EH (cell line): Measurements from ENCODE around the gene DTNB.

Experiments used
- DNase-seq: peaks from one replicate; pipeline ENCODE4 v3.0.0-alpha.2; 2015; ENCODE audit warnings: low read depth

The DTNB gene

DNA sequence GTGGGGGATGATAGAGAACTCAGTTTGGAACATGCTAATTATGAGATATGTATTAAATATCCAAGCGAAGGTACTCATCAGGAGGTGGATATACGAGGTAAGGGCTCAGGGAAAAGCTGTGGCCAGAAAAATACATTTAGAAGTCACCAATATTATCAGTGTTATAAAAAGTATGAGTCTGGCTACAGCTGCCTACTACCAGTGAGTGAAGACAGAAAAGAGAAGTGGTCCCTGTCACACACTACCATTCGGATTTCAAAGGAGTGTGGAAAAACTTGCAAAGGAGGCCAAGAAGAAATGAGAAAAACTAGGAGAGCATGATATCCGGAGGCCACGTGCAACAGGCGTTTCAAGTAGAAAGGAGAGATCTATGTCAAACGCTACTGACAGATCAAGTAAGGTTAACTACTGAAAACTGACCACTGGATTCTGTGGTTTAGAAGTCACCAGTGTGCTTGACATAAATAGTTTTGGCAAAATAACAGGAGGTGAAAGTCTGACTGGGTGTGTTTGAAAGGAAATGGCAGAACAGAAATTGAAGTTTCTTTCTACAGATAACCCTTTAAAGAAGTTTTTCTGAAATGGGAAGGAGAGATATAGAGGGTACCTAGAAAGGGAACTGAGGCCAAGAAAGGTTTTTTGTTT lies 213.0 kb downstream of the DTNB start:
- DNase-seq, result no peak

DNA sequence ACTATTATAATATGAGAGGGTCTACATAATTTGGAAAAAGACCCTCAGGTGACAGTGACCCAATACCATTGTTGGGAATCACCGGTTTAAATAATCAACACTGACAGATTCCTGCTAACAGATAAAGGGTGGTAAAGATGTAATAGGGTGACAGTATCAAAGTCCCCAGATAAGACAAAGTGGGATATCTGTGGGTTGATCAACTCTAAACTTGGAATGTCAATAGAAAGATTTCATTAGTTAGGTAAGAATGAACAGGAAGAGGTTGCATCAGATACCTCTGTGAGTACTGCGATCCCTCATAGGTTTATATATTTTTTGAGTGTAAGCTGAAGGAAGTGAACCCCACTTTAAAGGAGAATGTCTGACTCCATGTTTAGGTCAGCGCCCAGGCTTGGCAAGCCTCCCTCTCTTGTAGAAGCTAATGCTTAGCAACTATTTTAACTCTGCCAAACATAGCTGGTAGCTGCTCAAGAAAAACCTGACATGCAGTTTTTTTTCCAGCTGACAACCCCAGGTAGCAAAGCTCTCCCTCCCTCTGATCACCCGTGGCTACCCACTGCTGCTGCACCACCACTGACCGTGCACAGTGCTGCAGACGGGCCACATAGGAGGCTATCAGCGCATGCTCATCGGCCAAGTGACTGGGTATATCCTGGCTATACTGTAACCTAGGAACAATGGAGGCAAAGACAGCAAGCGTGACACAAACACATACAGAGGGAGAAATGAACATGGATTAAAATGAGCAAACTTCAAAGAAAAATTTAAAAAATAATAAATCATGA lies 218.4 kb downstream of the DTNB start:
- DNase-seq, result no peak

GRCh38 chr2:25453199-25453905 lies 220.0 kb downstream of the DTNB start:
- DNase-seq, result peak; percentile 12

- no peak for DNase-seq
These were observed 224.6 kb downstream of the DTNB start for GRCh38 chr2:25448808-25449207.

DNA sequence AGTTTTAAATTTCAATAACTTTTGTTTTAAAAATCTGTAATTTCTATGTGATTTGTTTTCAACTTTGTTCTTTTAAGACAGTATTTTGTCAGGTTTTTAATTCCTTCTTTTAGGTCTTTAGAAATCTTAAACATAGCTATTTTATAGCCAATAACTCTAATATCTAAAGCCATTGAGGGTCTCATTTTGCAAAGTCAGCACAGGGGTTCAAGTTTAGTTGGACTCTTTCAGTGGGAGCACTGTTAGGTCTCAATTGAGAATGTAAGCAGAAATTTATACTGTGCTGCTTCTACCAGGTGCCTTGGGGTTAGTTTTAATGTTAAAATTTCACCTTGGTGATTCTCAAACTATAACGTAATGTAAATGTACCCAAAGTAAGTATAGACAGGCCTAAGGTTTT lies 226.4 kb downstream of the DTNB start:
- DNase-seq, result no peak

GRCh38 chr2:25446122-25446521 lies 227.3 kb downstream of the DTNB start:
- no peak for DNase-seq

DNA sequence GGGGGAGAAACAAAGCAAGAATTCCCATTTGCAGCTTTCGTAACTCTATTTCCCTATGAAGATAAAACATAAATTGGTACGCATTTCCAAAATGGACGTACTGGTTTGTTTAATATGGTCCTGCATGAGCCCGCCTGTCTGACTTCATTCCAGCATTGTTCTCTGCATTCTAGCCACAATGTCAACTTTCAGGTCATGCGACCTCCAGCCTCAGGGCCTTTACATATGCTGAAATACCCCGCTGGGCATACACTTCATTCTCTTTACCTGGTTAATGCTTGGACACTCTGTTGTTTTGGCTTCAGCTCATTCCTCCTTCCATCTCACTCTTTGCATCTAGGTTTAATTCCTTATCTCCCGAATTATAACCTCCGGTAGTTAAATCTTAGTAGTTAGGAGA lies 227.9 kb downstream of the DTNB start:
- DNase-seq, result no peak

- DNase-seq, result no peak
These were observed 228.6 kb downstream of the DTNB start for GRCh38 chr2:25444608-25445270.

- no peak for DNase-seq
These were observed 229.6 kb downstream of the DTNB start for GRCh38 chr2:25443766-25444165.

- DNase-seq, result no peak
These were observed 232.0 kb downstream of the DTNB start for GRCh38 chr2:25441353-25441752.

DNA sequence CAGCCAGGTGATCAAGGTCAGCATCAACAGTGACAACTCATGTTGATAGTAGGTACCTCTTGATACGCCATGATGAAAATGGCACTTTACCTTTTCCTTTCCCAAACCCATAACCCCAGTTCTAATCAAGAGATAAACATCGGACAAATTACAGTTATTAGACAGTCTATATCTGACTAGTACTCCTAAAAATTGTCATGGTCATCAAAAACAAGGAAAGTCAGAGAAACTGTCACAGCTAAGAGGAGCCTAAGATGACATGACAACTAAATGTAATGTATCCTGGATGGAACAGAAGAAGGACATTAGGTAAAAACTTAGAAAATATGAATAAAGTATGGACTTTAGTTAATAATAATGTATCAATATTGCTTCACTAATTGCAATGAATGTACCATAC lies 234.6 kb downstream of the DTNB start:
- no peak for DNase-seq

DNA sequence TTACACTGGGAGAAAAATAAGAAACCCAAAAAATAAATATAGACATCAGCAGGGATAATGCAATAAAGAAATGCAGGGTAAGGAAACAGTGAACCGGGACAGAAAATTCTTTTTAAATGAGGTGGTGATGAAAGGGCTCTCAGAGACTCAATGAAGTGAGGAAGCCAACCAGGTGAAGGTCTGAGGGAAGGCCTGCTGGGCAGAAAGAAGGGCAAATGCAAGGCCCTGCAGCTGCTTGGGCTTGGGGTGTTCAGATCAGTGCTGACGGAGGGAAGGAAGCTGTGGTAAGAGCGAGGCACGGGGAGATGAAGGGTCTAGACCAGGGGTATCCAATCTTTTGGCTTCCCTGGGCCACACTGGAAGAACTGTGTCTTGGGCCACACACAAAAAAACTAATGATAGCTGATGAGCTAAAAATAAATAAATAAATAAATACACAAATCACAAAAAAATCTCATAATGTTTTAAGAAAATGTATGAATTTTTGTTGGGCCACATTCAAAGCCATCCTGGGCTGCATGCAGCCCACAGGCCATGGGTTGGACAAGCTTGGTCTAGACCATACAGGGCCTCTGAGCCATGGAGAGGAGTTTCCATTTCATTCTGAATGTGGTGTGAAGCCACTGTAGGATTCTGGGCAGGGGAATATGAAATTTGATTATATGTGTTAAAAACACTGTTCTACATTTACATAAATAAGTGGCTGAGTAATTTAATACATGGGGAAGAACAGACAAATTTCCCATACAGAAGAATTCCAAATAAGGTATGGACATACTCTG lies 235.3 kb downstream of the DTNB start:
- no peak for DNase-seq

GRCh38 chr2:25435421-25435820 lies 238.0 kb downstream of the DTNB start:
- no peak for DNase-seq

DNA sequence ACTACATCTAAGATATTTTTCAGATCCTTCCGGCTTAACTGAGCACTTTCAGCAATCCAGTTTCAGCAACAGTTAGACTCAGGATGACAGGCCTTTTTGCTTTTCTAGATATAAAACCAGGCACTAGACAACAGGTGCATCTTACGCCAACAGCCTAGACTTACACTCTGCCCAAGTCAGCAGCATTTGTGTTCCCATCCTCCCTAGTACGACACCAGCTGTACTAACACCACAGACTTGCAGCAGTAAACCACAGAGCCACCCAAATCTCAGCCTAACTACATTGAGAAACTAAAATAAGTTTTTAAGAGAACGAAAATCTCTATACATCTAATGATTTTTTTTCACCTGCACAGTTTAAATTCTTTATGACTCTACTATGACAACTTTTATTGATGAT lies 241.8 kb downstream of the DTNB start:
- DNase-seq, result no peak

GRCh38 chr2:25430556-25430955 lies 242.8 kb downstream of the DTNB start:
- DNase-seq, result no peak

- no peak for DNase-seq
These were observed 247.1 kb downstream of the DTNB start for GRCh38 chr2:25426326-25426725.

DNA sequence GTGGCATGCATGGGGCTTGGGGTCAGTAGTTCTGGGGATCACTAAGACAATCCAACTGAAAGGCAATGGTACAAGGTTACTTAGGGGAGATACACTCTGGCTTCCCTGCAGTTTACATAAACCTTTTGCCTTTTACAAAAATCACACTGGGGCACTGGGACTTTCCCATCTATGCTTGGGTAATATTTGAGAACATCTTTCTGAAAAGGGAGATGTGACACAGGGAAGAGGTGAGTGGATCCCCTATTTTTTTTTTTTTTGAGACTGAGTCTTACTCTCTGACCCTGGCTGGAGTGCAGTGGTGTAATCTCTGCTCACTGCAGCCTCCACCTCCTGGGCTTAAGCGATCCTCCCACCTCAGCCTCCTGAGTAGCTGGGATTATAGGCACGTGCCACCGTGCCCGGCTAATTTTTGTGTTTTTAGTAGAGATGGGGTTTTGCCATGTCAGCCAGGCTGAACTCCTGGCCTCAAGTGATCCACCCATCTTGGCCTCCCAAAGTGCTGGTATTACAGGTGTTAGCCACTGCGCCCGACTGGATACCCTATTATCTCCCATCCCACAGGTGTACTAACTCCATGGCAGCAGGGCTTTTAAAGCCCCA lies 248.8 kb downstream of the DTNB start:
- no peak for DNase-seq

DNA sequence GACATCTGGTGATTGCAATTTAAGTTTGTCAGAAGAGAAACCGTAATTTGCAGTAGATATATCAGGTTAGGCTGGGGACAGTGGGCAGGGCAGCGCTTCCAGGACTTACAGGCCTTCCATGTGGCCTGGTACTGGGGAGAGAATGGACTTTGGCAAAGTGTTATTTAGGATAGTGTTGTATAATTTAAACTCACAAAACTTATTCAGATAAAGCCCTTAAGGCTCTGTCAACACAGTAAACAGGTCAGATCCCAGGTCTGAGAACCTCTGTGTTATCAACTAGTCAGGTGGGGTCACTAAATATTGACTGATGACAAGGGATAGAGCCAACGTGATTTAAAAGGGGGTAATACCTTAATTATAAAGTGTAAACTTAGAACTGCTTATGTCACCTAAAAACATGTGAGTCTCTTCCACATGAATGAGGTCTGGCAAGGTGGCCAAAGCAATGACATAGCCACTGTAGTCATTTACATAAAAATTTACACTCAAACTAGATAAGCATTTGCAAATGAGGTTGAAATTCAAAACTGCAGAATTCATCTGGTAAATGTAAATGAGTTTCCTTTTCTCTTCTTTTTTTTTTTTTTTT lies 251.5 kb downstream of the DTNB start:
- DNase-seq, result no peak

- DNase-seq, result no peak
These were observed 252.1 kb downstream of the DTNB start for GRCh38 chr2:25421289-25421688.

- no peak for DNase-seq
These were observed 252.5 kb downstream of the DTNB start for GRCh38 chr2:25420820-25421237.

DNA sequence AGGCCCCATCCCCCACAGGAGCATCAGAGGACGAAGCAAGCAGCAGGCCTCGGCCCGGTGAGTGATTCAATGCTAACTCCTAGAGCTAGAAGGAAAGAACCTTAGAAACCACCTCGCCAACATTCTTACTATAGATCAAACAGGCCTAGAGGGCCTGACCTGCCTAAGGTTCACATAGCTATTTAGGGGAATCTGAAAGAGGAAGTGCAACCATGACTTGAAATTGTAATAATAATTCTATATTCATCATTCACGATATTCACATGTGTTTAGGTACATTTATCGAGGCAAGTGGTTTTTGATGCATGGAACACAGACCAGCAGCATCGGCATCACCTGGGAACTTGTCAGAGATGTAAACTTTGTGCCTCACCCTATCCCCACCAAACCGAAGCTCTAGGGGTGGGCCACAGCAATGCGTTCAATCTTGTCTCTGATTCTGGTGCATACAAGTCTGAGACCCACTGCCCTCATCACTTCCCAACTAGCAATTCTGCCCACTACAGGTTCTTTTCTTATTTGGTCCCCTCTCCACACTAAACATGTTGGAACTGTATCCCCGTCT lies 253.6 kb downstream of the DTNB start:
- no peak for DNase-seq
